Adrenal gland (tissue), 5 donors: ENCODE measurements around the gene STX18.

ENCODE experiments used
- POLR2A ChIP-seq, 2 donors: fragments of 450-650 bp; IDR thresholded peaks; one replicate each; pipeline ENCODE4 v1.6.1; 2017; ENCODE audit warnings: antibody characterized with exemption in 2 of 2, mild to moderate bottlenecking in 2 of 2, moderate library complexity in 1 of 2
- TF ChIP-seq, protein P1 (sequence below), 6 experiments: fragments of 450-650 bp in 4 of 6; fragments of 200-600 bp in 2 of 6; sonication (generic) in 1 of 6; IDR thresholded peaks; 1 replicate in 5 of 6; 2 replicates in 1 of 6; pipeline versions ENCODE4 v1.5.1 to v1.8.0; 2016 to 2021; ENCODE audit warnings: antibody characterized with exemption in 6 of 6, mild to moderate bottlenecking in 2 of 6, moderate library complexity in 1 of 6
- donor health status: DM: no; HTN: no; CAD: no.

DNA sequence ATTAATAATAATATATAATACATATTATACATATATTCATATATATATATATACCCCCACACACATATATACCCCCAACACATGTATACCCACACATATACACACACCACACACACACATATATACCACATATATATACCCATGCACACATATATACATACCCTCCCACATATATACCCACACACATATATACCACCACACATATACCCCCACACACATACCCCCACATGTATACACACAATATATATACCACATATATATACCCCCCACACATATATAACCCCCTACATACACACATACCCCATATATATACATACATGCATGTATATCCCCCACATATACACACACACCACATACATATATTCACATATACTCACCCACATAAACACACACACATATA lies 103.0 kb downstream of the STX18 start:
- TF ChIP-seq, protein P1, sequence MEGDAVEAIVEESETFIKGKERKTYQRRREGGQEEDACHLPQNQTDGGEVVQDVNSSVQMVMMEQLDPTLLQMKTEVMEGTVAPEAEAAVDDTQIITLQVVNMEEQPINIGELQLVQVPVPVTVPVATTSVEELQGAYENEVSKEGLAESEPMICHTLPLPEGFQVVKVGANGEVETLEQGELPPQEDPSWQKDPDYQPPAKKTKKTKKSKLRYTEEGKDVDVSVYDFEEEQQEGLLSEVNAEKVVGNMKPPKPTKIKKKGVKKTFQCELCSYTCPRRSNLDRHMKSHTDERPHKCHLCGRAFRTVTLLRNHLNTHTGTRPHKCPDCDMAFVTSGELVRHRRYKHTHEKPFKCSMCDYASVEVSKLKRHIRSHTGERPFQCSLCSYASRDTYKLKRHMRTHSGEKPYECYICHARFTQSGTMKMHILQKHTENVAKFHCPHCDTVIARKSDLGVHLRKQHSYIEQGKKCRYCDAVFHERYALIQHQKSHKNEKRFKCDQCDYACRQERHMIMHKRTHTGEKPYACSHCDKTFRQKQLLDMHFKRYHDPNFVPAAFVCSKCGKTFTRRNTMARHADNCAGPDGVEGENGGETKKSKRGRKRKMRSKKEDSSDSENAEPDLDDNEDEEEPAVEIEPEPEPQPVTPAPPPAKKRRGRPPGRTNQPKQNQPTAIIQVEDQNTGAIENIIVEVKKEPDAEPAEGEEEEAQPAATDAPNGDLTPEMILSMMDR (IDR thresholded peaks at IDR 0.05): no peak
- no peak for TF ChIP-seq POLR2A (IDR thresholded peaks at IDR 0.05)
